Renal pelvis (tissue), 12 donors: Measurements from ENCODE around the gene ZSCAN10. TPM values are rescaled to one million over a fixed set of nuclear protein-coding genes. Genes with fewer than 3 reads are reported as not detected.
"Not testable (repeated sequence)": the region's sequence is repeated elsewhere in the genome, so short reads cannot be mapped to it uniquely, and the experiment has no call there.

Experiments used
- DNase-seq: peaks from one replicate; pipeline ENCODE4 v3.0.0-alpha.2; 2013
- long read RNA-seq, 16 experiments: transcript quantifications; one replicate each; lab custom pipeline, GENCODE V29; 2026
- polyA plus RNA-seq, 3 donors: library from polyadenylated mRNA; unstranded; fragments of 120-200 nt; gene quantifications; one replicate each; pipeline ENCODE4 v1.2.1, GENCODE V29; 2013; ENCODE audit not compliant: insufficient read length in 3 of 3

The ZSCAN10 gene
- polyA plus RNA-seq: under 1 TPM; 0.10 to 0.30 (median 0.10) TPM
- long read RNA-seq, donor 1: 0 reads
- long read RNA-seq, donor 2: 0 reads
- long read RNA-seq, donor 3: 0 reads
- long read RNA-seq, donor 4: 0 reads
- long read RNA-seq, donor 5, partial matches to known transcripts: 0 of 1 reads
- long read RNA-seq, donor 5, other reads (novel, unspliced or antisense): 0 of 1 reads
- long read RNA-seq, donor 6: 0 reads
- long read RNA-seq, donor 7: 0 reads
- long read RNA-seq, donor 8: 0 reads
- long read RNA-seq, donor 9: 0 reads
- long read RNA-seq, donor 10: 0 reads
- long read RNA-seq, donor 11: 0 reads
- long read RNA-seq, donor 12: 0 reads
- long read RNA-seq, donor 13: 0 reads
- long read RNA-seq, donor 14: 0 reads
- long read RNA-seq, donor 15: 0 reads
- long read RNA-seq, donor 16: 0 reads

DNA sequence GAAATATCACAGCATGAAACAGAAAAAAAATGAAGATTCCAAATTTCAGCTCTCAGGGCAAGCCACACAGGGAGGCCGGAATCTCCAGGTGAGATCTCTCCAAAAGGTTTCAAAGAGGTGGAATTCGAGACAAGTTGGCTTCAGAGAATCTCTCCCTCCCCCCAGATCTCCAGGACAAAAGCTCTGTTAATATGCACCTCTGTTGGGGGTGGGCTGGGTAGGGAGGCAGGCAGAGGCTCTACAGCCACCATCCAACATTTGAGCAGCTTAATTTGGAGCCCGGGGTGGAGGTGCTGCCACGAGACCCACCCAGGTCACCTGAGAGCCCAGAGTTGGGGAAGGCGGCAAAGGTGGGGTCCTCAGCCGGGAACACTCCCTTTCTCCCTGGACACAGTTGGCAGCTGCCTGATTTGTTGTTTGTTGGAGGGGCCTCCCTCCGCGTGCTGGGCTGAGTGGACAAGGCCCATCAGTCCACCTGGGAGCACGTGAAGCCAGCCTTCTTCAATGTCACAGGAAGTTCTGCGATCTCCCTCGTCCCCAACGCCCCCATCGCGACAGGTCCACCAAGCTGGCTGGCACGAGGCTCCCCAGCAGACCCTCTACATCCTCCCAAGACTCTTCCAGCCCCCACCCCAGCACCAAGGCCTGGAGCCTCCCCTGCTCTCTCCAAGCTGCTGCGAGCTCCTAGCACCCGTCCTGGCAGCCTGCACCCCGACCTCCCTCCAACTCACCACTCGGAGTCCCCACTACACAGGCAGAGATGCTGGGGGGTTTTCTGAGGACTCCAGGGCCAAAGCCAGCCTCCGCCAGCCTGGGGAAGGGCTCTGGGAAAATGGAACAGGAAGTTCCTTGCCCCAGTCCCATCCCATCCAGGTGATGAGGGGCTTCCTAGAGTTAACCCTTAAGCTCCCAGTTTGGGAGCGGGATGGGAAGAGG, at the start of gene ZSCAN10:
Gene ZSCAN10 (minus strand): TSS at position 836 of the 936 bp plus-strand sequence. CDS start 6,357 bp downstream, outside the sequence.
- no peak for DNase-seq

DNA sequence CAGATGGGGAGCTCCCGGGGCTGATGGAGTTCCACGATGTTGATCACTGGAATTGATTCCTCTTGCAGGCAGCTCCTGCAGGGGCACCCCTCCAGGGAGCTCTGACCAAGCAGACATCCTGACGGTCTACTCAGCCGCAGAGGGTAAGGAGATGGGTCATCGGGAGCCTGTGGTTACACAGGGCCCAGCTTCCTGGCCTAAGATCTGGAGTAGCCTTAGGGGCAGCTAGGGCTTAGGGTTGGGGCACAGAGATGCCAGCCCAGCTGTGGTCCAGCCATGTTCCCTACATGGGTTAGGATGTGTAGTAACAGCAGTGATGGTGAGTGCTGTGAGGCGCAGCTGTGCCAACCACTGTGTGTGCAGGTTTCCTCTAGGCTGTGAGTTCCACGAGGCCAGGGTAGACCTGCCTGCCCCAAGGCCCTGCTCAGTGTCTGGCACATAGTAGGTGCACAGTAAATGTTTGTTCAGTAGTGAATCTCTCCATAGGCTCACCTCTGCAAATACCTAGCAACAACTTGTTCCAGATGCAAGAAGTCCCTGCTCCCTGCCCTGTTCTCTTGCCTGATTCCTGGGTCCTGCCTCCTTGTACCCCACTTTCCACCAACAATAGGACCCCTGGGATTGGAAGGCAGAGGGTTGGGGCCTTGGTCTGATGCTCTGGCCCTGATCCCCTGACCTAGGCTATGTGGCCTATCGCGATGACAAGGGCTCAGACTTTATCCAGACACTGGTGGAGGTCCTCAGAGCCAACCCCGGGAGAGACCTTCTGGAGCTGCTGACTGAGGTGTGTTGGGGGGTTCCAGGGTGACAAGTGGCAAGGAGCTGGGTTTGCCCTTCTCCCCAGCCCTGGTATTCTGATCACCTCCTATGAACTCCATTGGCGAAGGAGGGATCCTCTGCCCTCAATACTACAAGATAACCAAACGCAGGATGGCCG, 49.4 kb upstream of the ZSCAN10 start:
- no peak for DNase-seq

DNA sequence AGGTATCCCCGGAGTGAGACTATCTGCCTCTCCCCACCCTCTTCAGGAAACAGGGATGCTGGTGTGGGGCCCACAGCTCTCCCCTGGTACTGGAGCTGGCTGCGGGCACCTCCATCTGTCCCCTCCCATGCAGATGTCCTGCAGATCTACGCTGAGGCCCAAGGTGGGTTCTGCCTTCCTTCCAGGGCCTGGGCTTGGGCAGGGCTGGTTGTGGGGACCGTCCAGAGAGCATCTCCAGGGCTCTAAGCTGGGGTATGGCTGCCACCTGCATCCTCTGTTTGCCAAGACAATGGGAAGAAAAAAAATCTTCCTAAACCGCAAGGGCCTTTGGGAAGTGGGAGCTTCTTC, 48.6 kb upstream of the ZSCAN10 start:
- no peak for DNase-seq

DNA sequence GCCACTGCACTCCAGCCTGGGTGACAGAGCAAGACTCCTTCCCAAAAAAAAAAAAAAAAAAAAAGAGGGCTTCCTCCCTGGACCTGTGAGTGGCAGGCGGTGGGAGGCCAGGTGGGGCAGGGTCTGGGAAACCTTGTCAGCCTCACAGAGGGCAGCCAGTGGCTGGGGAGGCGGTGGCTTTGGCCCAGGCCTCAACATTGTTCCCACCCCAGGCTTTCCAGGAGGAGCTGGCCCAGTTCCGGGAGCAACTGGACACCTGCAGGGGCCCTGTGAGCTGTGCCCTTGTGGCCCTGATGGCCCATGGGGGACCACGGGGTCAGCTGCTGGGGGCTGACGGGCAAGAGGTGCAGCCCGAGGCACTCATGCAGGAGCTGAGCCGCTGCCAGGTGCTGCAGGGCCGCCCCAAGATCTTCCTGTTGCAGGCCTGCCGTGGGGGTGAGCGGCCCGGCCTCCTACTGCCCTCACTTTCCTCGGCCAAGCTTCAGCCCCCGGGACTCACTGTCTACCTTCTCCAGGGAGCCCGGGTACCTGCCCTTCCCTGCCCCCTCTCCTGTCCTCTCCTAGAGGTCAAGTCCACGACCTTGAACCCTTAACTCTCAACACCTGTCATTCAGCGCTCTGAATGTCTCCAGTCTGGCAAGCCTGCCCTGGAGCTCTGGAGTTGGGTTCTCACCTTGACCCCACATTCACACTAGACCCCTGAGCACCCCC, 48.1 kb upstream of the ZSCAN10 start:
- no peak for DNase-seq

DNA sequence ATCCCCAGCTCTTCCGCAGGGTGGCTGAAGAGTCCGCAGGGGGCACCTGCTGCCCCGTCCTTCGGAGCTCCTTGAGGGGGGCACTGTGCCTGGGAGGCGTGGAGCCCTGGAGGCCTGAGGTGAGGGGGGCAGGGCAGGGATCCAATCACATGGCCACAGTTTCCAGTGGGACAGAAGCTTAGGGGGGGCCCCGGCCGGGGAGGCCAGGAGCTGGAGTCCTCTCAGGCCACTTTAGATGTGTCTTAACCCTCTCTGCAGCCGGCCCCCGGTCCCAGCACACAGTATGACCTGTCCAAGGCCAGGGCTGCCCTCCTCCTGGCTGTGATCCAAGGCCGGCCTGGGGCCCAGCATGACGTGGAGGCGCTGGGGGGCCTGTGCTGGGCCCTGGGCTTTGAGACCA, 46.6 kb upstream of the ZSCAN10 start:
- no peak for DNase-seq

DNA sequence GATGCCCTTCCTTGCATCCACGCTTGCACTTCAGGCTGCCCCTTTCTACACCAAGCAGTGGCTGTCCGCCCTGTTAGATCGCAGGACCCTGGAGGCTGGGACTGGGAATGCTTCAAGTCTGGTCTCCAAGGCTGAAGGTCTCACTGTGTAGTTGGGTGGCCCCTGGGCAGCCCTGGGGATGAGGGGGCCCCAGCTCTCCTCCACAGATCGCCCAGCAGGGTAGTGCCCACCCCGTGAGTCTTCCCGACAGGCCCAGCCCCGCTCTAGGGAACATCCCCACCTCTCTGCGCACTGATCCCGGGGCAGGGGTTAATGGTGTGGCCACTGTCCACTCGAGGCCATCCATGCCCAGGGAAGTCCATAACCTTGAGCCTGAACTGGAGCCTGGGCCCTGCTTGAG, 46.1 kb upstream of the ZSCAN10 start:
- DNase-seq: no peak

DNA sequence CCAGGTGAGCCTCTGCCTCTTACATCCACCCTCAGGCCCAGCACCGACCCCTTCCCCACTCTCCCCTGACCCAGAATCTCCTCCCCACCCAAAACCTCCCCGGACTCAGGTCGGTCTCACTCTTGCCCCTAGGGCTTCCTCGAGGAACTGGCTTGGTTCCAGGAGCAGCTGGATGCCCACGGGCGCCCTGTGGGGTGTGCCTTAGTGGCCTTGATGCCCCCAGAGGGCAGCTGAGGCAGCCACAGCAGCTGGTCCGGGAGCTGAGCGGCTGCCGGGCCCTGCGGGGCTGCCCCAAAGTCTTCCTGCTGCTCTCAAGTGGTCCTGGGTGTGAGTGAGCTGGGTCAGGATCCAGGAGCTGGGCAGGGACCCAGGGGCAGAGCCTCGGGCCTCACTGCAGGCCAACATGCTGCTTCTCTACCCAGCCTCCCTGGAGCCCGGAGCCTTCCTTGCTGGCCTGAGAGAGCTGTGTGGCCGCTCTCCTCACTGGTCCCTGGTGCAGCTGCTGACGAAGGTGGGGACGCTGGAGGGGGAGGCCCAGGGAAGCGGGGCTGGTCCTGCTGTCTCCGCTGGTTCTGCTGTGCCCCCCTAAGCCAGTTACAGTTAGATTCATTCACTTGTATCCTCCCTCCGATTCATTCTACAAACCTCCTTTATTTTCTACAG, 45.4 kb upstream of the ZSCAN10 start:
- DNase-seq: no peak

DNA sequence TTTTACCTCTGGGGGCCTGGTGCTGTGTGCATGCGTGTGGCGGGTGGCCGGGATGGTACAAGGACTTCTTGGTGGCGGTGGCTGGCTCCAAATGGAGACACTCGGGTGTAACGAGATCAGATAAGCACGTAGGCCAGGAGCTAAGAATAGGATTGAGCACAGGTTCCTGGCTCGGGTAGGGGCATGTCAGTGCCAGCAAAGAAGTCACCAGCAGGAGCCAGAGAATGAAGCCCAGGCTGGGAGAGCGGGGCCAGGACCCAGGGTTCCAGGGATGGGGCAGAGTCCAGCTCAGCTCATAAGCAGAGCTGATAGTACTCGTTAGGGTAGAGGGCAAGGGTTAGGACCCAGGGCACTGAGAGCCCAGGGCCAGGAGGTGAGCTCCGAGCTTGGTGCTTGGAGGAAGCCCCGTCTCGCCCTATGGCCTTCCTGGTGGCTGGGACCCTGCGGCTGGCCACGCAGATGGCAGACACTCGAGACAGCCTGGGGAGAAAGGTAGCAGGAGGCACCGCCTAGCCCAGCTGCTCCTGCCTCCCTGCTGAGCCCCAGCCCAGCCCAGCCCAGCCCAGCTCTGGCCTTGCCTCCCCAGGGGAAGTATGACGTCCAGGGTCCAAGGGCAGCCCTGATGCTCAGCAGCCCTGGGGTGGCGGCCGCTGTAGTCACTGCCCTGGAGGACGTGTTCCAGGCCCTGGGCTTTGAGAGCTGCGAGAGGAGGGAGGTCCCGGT, 44.7 kb upstream of the ZSCAN10 start:
- no peak for DNase-seq

DNA sequence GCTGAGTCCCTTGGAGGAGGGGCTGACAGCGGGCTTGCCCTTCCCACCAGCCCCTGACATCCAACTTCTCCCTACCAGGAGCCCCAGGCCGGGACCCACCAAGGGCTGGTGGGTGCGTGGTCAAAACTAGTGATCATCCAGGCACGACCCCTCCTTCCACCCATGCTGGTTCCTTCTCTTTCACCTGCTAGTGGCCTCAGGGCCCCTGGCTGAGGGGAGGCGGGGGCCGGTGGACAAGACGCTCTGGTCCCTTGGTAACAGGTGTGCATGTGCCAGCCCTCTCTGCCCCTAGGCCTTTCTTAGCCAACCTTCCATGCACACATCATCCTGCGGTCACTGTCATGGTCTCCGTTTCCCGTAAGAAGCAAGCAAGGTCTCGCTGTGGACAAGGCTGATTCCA, 44.1 kb upstream of the ZSCAN10 start:
- DNase-seq: no peak

DNA sequence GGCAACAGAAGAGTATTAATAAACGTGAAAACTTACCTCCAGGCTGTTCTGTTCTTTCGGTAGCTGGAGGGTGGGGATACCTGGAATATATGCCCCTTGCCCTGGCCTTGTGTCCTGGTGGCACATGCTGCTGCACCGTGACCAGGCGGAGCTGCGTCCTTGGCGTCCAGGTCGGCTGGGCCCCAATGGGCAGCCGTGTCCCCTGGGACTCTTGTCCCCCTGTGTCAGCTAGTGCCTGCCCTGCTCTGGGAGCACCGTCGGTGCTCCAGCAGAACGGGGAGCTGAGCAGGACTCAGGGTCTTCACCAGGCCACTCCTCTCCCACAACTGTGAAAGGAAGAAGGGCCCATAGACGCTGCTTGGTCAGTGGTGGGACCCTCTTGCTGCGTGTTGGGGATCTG, 43.7 kb upstream of the ZSCAN10 start:
- no peak for DNase-seq

DNA sequence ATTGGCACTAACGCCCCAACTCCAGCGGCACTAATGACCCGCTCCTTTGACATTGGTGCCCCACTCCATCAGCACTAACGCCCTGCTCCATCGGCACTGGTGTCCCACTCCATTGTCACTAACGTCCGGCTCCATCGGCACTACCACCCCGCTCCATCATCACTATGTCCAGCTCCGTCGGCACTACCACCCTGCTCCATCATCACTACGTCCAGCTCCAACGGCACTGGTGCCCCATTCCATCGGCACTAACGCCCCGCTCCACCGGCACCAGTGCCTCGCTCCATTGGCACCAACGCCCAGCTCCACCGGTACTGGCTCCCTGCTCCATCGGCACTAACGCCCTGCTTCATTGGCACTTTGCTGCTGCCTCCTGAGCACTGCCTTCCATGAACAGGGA, 43.2 kb upstream of the ZSCAN10 start:
- DNase-seq: no peak

DNA sequence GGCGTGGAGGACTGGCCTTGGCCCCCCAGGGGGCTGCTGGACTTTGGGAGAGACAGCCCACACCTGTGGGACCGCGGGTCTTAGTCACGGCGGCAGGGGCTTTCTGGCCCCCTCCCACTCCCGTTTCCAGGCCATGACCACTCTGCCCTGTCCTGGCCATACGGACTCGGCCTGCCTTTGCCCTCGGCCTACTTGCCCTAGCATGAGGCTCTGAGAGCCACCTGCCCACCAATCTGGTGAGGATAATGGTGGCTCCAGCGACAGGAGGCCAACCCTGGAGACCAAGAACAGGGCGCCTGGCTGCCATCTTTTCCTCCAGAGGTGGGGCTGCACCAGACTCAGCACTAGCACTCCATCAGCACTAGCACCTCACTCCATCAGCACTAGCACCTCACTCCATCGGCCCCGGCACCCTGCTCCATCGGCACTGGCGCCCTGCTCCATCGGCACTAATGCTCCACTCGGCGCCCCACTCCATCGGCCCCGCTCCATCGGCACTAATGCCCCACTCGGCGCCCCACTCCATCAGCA, 42.8 kb upstream of the ZSCAN10 start:
- DNase-seq: no peak

DNA sequence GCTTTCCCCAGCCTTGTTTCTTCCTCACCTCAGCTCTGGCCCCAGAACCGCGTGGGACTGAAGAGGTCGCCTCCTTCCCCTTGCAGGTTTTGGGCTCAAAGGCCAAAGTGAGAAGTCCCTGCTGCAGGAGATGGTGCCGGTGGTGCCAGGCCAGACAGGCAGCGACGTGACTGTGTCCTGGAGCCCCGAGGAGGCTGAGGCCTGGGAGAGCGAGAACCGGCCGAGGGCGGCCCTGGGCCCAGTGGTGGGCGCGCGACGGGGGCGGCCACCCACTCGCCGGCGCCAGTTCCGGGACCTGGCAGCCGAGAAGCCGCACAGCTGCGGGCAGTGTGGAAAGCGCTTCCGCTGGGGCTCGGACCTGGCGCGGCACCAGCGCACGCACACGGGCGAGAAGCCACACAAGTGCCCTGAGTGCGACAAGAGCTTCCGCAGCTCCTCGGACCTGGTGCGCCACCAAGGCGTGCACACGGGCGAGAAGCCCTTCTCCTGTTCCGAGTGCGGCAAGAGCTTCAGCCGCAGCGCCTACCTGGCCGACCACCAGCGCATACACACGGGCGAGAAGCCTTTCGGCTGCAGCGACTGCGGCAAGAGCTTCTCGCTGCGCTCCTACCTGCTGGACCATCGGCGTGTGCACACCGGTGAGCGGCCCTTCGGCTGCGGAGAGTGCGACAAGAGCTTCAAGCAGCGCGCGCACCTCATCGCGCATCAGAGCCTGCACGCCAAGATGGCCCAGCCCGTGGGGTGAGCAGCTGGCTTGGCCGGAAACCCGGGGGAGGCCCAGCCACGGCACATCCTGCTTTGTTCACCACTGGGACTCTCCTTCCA, 41.7 kb upstream of the ZSCAN10 start:
- no peak for DNase-seq

DNA sequence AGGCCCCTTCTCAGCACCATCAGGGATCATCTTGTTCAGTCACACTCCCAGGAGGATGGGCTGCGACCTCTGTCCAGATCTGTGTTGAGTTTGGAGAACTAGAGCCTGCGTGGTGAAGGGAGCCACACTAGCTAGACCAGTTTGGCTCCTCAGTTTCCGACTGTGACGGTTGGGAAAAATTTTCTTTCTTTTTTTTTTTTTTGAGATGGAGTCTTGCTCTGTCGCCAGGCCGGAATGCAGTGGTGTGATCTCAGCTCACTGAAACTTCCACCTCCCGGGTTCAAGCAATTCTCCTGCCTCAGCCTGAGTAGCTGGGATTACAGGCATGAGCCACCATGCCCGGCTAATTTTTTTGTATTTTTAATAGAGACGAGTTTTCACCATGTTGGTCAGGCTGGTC, 40.5 kb upstream of the ZSCAN10 start:
- not testable (repeated sequence) for DNase-seq

DNA sequence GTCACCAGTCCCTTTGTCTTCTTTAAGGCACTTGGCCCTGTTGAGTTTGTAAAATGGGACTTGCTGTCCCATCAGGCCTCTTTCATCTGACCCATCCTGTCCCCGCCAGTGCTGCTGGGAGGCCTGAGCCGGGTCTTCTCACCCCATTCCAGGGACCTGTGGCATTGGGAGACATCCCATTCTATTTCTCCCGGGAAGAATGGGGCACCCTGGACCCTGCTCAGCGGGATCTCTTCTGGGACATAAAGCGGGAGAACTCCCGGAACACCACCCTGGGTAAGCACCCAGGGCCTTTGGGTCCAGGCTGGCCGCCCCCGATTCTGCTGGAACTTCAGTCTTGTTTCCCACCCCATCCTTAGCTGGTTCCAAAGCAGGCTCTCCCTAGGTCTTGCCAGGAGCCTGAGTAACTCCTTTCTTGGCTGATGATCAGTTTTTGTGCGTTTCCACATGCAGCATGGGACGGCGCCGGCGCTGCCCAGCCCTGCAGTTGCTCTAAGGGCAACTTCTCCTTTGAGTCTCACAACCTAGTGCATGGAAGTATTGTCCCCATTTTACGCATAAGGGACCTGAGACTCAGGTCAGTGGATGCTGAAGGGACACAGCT, 39.8 kb upstream of the ZSCAN10 start:
- DNase-seq: no peak

DNA sequence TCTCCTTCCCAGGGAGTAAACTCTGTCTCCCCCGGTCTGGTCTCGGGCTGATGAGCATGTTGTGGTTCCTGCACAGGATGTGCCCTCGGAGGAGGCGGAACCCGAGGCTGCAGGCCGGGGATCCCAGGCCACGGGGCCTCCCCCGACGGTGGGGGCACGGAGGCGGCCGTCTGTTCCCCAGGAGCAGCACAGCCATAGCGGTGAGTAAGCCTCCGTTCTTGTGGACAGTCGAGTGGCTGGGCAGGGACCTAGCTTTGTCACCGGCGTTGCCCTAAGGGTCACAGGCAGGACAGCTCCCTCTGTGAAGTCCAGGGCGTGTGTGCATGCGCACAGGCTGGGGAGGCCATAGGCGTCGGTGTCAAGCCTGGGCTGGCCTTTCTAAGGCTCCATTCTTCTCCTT, 39.2 kb upstream of the ZSCAN10 start:
- no peak for DNase-seq

DNA sequence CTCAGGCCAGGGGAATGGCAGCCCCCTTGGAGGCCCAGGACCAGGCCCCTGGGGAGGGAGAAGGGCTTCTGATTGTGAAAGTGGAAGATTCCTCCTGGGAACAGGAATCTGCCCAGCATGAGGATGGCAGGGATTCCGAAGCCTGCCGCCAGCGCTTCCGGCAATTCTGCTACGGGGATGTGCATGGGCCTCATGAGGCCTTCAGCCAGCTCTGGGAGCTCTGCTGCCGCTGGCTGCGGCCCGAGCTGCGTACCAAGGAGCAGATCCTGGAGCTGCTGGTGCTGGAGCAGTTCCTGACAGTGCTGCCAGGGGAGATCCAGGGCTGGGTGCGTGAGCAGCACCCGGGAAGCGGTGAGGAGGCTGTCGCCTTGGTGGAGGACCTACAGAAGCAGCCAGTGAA, 38.2 kb upstream of the ZSCAN10 start:
- no peak for DNase-seq

DNA sequence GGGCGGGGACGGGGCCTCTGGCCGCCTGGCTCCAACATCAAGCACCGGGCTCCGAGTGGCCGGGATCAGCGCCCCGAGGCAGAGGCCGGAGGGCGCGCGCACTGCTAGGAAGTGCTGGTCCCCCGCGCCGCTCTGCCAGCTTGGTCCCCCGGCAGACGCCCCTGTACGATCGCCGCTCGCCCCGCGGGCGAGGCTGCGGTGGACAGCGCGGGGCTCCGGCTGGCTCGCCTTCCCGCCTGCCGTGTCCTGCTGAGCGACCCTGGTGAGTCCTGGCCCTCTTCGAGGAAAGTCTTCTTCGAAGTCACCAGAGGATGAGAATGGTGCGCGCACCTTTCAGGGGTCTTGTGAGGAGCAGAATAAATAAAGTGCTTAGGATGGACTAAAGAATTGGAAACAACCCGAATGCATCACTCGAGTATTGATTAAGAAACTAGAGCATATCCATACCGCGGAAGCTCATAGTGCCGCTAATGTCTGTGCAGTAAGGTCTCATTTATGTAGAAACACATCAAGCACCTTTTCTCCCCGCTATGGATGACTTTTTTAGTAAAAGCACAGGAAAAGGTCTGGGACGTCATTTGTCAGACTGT, 36.1 kb upstream of the ZSCAN10 start:
- DNase-seq: no peak
